SJSA1 (cell line): ENCODE data around the gene USP6. TPM values are rescaled to one million over a fixed set of nuclear protein-coding genes. Genes with fewer than 3 reads are reported as not detected.
"Not testable (repeated sequence)": the region's sequence is repeated elsewhere in the genome, so short reads cannot be mapped to it uniquely, and the experiment has no call there.

Source experiments
- DNase-seq, 2 experiments: peaks; one replicate each; pipeline ENCODE4 v3.0.0-alpha.2; 2015 to 2020; ENCODE audit warnings: low spot score in 2 of 2, low read depth in 1 of 2
- H3K27ac ChIP-seq: fragments of 250-450 bp; sonication (Bioruptor Pico); 2 replicates; pipeline ENCODE4 v1.5.1; 2020; ENCODE audit warnings: mild to moderate bottlenecking, moderate library complexity
- H3K27me3 ChIP-seq: fragments of 250-450 bp; sonication (Bioruptor Pico); replicated peaks from 2 replicates; pipeline ENCODE4 v1.5.1; 2020; ENCODE audit warnings: mild to moderate bottlenecking, moderate library complexity
- H3K36me3 ChIP-seq: fragments of 250-450 bp; sonication (Bioruptor Pico); 2 replicates; pipeline ENCODE4 v1.5.1; 2020; ENCODE audit warnings: mild to moderate bottlenecking
- H3K4me1 ChIP-seq: fragments of 250-450 bp; sonication (Bioruptor Pico); replicated peaks from 2 replicates; pipeline ENCODE4 v1.6.1; 2021; ENCODE audit warnings: mild to moderate bottlenecking
- H3K4me3 ChIP-seq: fragments of 250-450 bp; sonication (Bioruptor Pico); 2 replicates; pipeline ENCODE4 v1.5.1; 2020; ENCODE audit warnings: mild to moderate bottlenecking
- H3K9me3 ChIP-seq: fragments of 250-450 bp; sonication (Bioruptor Pico); replicated peaks from 2 replicates; pipeline ENCODE4 v1.5.1; 2020; ENCODE audit warnings: mild to moderate bottlenecking
- total RNA-seq: library from RNA; depleted of rRNA; stranded (reverse); fragments of >200 nt; shearing (Covaris generic); gene quantifications from 2 replicates; pipeline ENCODE4 v1.2.3, GENCODE V29; 2014

The USP6 gene
- total RNA-seq, 1 experiment from 2014 or later = not detected

- not testable (repeated sequence) for H3K4me3 ChIP-seq, H3K27me3 ChIP-seq, H3K4me1 ChIP-seq, H3K27ac ChIP-seq, DNase-seq, H3K9me3 ChIP-seq, H3K36me3 ChIP-seq
Observed at GRCh38 chr17:5135131-5135712, 19.4 kb downstream of the USP6 start.

GRCh38 chr17:5135726-5136579, 20.1 kb downstream of the USP6 start:
- DNase-seq = no peak
- no peaks in the 10 kb centered on the region for H3K9me3 ChIP-seq
- no peak overlapping the region for H3K4me3 ChIP-seq
- H3K4me1 ChIP-seq = no peaks in the 10 kb centered on the region
- H3K27me3 ChIP-seq = no peaks in the 10 kb centered on the region
- no peak overlapping the region for H3K27ac ChIP-seq
- H3K36me3 ChIP-seq = no peaks in the 10 kb centered on the region

- DNase-seq, H3K4me3 ChIP-seq, H3K27ac ChIP-seq, H3K9me3 ChIP-seq, H3K27me3 ChIP-seq, H3K36me3 ChIP-seq, H3K4me1 ChIP-seq: not testable (repeated sequence)
Observed at GRCh38 chr17:5136580-5137412, 21.0 kb downstream of the USP6 start.

- not testable (repeated sequence) for DNase-seq, H3K9me3 ChIP-seq, H3K36me3 ChIP-seq, H3K27ac ChIP-seq, H3K4me1 ChIP-seq, H3K27me3 ChIP-seq, H3K4me3 ChIP-seq
Observed at GRCh38 chr17:5137511-5138197, 21.8 kb downstream of the USP6 start.

- H3K4me1 ChIP-seq, H3K27me3 ChIP-seq, H3K36me3 ChIP-seq, H3K9me3 ChIP-seq, DNase-seq, H3K4me3 ChIP-seq, H3K27ac ChIP-seq: not testable (repeated sequence)
Observed at GRCh38 chr17:5138198-5138544, 22.3 kb downstream of the USP6 start.

GRCh38 chr17:5138616-5139457, 23.0 kb downstream of the USP6 start:
- Histone ChIP-seq H3K4me1 (no peaks in the 10 kb centered on the region), H3K36me3 (no peaks in the 10 kb centered on the region), H3K9me3 (no peaks in the 10 kb centered on the region), H3K27ac (no peak overlapping the region), H3K27me3 (no peaks in the 10 kb centered on the region), H3K4me3 (no peak overlapping the region)
- DNase-seq = no peak

GRCh38 chr17:5139458-5139732, 23.6 kb downstream of the USP6 start:
- DNase-seq = no peak
- no peak overlapping the region for H3K27ac ChIP-seq

GRCh38 chr17:5142877-5143276, 27.0 kb downstream of the USP6 start:
- H3K9me3 ChIP-seq, DNase-seq, H3K36me3 ChIP-seq, H3K4me3 ChIP-seq, H3K27me3 ChIP-seq, H3K27ac ChIP-seq, H3K4me1 ChIP-seq: not testable (repeated sequence)

More at GRCh38 chr17:5139458-5139732, 23.6 kb downstream of the USP6 start:
- H3K9me3 ChIP-seq = no peaks in the 10 kb centered on the region
- no peak overlapping the region for H3K4me3 ChIP-seq
- no peaks in the 10 kb centered on the region for H3K4me1 ChIP-seq
- H3K36me3 ChIP-seq = no peaks in the 10 kb centered on the region
- no peaks in the 10 kb centered on the region for H3K27me3 ChIP-seq

- not testable (repeated sequence) for DNase-seq
Observed at GRCh38 chr17:5146122-5146521, 30.3 kb downstream of the USP6 start.

GRCh38 chr17:5160702-5161101, 44.9 kb downstream of the USP6 start:
- not testable (repeated sequence) for H3K27ac ChIP-seq

More at GRCh38 chr17:5146122-5146521, 30.3 kb downstream of the USP6 start:
- H3K9me3 ChIP-seq, H3K36me3 ChIP-seq, H3K4me1 ChIP-seq, H3K4me3 ChIP-seq, H3K27me3 ChIP-seq, H3K27ac ChIP-seq: not testable (repeated sequence)

GRCh38 chr17:5161793-5162192, 46.0 kb downstream of the USP6 start:
- not testable (repeated sequence) for H3K9me3 ChIP-seq, H3K4me1 ChIP-seq, H3K27ac ChIP-seq, H3K4me3 ChIP-seq, DNase-seq, H3K27me3 ChIP-seq, H3K36me3 ChIP-seq

More at GRCh38 chr17:5160702-5161101, 44.9 kb downstream of the USP6 start:
- H3K27me3 ChIP-seq, DNase-seq, H3K36me3 ChIP-seq, H3K4me1 ChIP-seq, H3K4me3 ChIP-seq, H3K9me3 ChIP-seq: not testable (repeated sequence)

GRCh38 chr17:5164436-5164835, 48.6 kb downstream of the USP6 start:
- no peak overlapping the region for H3K4me3 ChIP-seq
- H3K9me3 ChIP-seq = no peaks in the 10 kb centered on the region
- H3K27ac ChIP-seq = no peak overlapping the region
- H3K4me1 ChIP-seq = no peaks in the 10 kb centered on the region
- H3K36me3 ChIP-seq = no peaks in the 10 kb centered on the region
- H3K27me3 ChIP-seq = no peaks in the 10 kb centered on the region
- DNase-seq = no peak
